Hepatocyte (in vitro differentiated cells): ENCODE measurements around the gene NUAK2. TPM values are rescaled to one million over a fixed set of nuclear protein-coding genes. Genes with fewer than 3 reads are reported as not detected.

ENCODE experiments used
- DNase-seq: peaks from one replicate; pipeline ENCODE4 v3.0.0-alpha.2; 2016; ENCODE audit warnings: low spot score
- H2AFZ ChIP-seq: fragments of 200-600 bp; sonication (generic); 2 replicates; pipeline ENCODE4 v1.6.0; 2016; ENCODE audit warnings: antibody characterized with exemption, mild to moderate bottlenecking
- H3K27ac ChIP-seq: fragments of 200-600 bp; sonication (generic); 2 replicates; pipeline ENCODE4 v1.5.1; 2016; ENCODE audit warnings: mild to moderate bottlenecking
- H3K27me3 ChIP-seq: fragments of 200-600 bp; sonication (generic); 2 replicates; pipeline ENCODE4 v1.6.1; 2016
- H3K36me3 ChIP-seq: fragments of 200-600 bp; sonication (generic); replicated peaks from 2 replicates; pipeline ENCODE4 v1.5.1; 2016; ENCODE audit warnings: low read depth; ENCODE audit not compliant: insufficient read depth
- H3K4me1 ChIP-seq: fragments of 200-600 bp; sonication (generic); 2 replicates; pipeline ENCODE4 v1.5.1; 2016; ENCODE audit warnings: mild to moderate bottlenecking, moderate library complexity; ENCODE audit not compliant: insufficient read depth
- H3K4me2 ChIP-seq: fragments of 200-600 bp; sonication (generic); 2 replicates; pipeline ENCODE4 v1.6.0; 2016
- H3K4me3 ChIP-seq: fragments of 200-600 bp; sonication (generic); 2 replicates; pipeline ENCODE4 v1.5.1; 2016; ENCODE audit warnings: mild to moderate bottlenecking
- H3K79me2 ChIP-seq: fragments of 200-600 bp; sonication (generic); 2 replicates; pipeline ENCODE4 v1.6.0; 2017; ENCODE audit warnings: mild to moderate bottlenecking
- H3K9me2 ChIP-seq: fragments of 200-600 bp; sonication (generic); replicated peaks from 2 replicates; pipeline ENCODE4 v1.6.0; 2017; ENCODE audit warnings: mild to moderate bottlenecking; ENCODE audit not compliant: insufficient read depth
- H3K9me3 ChIP-seq: fragments of 200-600 bp; sonication (generic); 2 replicates; pipeline ENCODE4 v1.5.1; 2016; ENCODE audit warnings: low read depth, mild to moderate bottlenecking
- H4K20me1 ChIP-seq: fragments of 200-600 bp; sonication (generic); 2 replicates; pipeline ENCODE4 v1.6.0; 2016; ENCODE audit warnings: mild to moderate bottlenecking; ENCODE audit not compliant: insufficient read depth, poor library complexity, severe bottlenecking
- CTCF ChIP-seq: fragments of 200-600 bp; sonication (generic); IDR thresholded peaks from 2 replicates; pipeline ENCODE4 v1.5.1; 2016; ENCODE audit warnings: antibody characterized with exemption, mild to moderate bottlenecking; ENCODE audit not compliant: poor library complexity
- EZH2 ChIP-seq: fragments of 200-600 bp; sonication (generic); IDR thresholded peaks from 2 replicates; pipeline ENCODE4 v1.6.1; 2016; ENCODE audit warnings: antibody characterized with exemption, mild to moderate bottlenecking, borderline replicate concordance
- EZH2phosphoT487 ChIP-seq: fragments of 200-600 bp; sonication (generic); IDR thresholded peaks from one replicate; pipeline ENCODE4 v1.6.1; 2018; ENCODE audit warnings: antibody characterized with exemption, mild to moderate bottlenecking, low read depth, moderate library complexity; ENCODE audit not compliant: unreplicated experiment, severe bottlenecking
- WGBS: methylation state at CpG from one replicate; pipeline ENCODE4 v1.1.6; 2016; ENCODE audit warnings: low lambda C conversion rate; ENCODE audit errors: missing lambda C conversion rate; 5-methylcytosine and 5-hydroxymethylcytosine counted together
- polyA plus RNA-seq: library from polyadenylated mRNA; unstranded; fragments of >200 nt; fragmentation: Nextera tagmentation; extraction: Ambion mirVana; gene quantifications from 2 replicates; pipeline ENCODE4 v1.2.1, GENCODE V29; 2016
- total RNA-seq: library from RNA; depleted of rRNA; stranded (reverse); fragments of >200 nt; gene quantifications from 2 replicates; pipeline ENCODE4 v1.2.3, GENCODE V29; 2014

Gene NUAK2
- total and polyA plus RNA-seq, 2 experiments from 2014 or later: 13.4 to 20.7 TPM

- H3K4me1 ChIP-seq: no peaks in the 10 kb centered on the region
- no peak overlapping the region for H2AFZ ChIP-seq
- no peak for DNase-seq
- H3K27me3 ChIP-seq: no peaks in the 10 kb centered on the region
- 57% methylated on average over 6 of the region's 6 CpGs for WGBS
- H3K36me3 ChIP-seq: no peaks in the 10 kb centered on the region
- H3K27ac ChIP-seq: no peak overlapping the region
- H4K20me1 ChIP-seq: no peaks in the 10 kb centered on the region
- no peak overlapping the region for H3K4me3 ChIP-seq
- no peaks in the 10 kb centered on the region for H3K9me3 ChIP-seq
- H3K9me2 ChIP-seq: no peaks in the 10 kb centered on the region
- H3K4me2 ChIP-seq: no peak overlapping the region
- no peaks in the 10 kb centered on the region for H3K79me2 ChIP-seq
- TF ChIP-seq EZH2 (no peak), CTCF (no peak), EZH2phosphoT487 (no peak)
Measured at GRCh38 chr1:205353612-205354011, 32.1 kb upstream of the NUAK2 start.

GRCh38 chr1:205353191-205353590, 31.6 kb upstream of the NUAK2 start:
- 98% methylated on average over 4 of the region's 4 CpGs for WGBS
- Histone ChIP-seq H3K4me1 (no peaks in the 10 kb centered on the region), H2AFZ (no peak overlapping the region), H3K4me2 (no peak overlapping the region), H4K20me1 (no peaks in the 10 kb centered on the region), H3K27ac (no peak overlapping the region), H3K79me2 (no peaks in the 10 kb centered on the region), H3K27me3 (no peaks in the 10 kb centered on the region), H3K4me3 (no peak overlapping the region), H3K36me3 (no peaks in the 10 kb centered on the region), H3K9me3 (no peaks in the 10 kb centered on the region), H3K9me2 (no peaks in the 10 kb centered on the region)
- no peak for TF ChIP-seq EZH2phosphoT487
- no peak for TF ChIP-seq CTCF
- no peak for TF ChIP-seq EZH2
- no peak for DNase-seq

DNA sequence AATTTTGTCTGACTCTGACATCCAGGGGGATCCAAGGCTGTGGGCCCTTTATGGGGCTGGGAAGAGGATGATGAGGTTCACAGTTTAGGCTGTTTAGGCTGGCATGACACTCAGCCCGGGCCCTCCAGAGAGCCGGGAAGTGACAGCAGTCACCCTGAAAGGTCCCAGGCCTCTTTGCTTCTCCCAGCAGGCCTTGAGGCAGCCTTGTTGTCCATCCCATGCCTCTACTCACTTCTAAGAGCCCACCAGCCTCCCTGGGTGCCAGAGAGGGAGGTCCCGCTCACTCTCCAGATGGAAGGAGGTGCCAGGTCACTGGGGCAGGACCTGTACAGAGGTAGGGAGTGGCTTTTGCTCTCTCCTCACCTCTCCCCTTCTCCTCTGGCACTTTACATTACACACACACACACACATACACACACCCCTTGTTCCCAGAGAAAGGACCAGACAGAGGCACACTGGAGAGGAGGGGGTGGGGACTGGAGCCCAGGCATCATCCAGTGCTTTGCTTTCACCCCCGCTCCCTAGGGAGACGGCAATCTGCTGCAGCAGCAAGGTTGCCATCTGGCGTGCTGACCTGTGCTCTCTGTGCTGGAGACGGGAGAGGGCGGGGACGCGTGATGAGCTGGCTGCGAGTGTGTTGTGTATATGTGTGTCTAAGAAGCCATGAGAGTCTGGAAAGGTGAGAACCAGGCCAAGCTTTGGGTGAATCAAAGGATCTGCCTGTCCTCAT, 30.6 kb upstream of the NUAK2 start:
- H4K20me1 ChIP-seq: no peaks in the 10 kb centered on the region
- H3K9me2 ChIP-seq: no peaks in the 10 kb centered on the region
- H2AFZ ChIP-seq: no peak overlapping the region
- no peak overlapping the region for H3K27ac ChIP-seq
- WGBS: 59% methylated on average over 11 of the region's 11 CpGs
- H3K4me2 ChIP-seq: no peak overlapping the region
- peak; percentile 54 for DNase-seq
- H3K9me3 ChIP-seq: no peaks in the 10 kb centered on the region
- peaks cover 2% of the 10 kb centered on the region for H3K27me3 ChIP-seq
- TF ChIP-seq CTCF (no peak), EZH2 (no peak), EZH2phosphoT487 (no peak)
- H3K36me3 ChIP-seq: no peaks in the 10 kb centered on the region
- H3K4me1 ChIP-seq: no peaks in the 10 kb centered on the region
- H3K4me3 ChIP-seq: no peak overlapping the region
- no peaks in the 10 kb centered on the region for H3K79me2 ChIP-seq

DNA sequence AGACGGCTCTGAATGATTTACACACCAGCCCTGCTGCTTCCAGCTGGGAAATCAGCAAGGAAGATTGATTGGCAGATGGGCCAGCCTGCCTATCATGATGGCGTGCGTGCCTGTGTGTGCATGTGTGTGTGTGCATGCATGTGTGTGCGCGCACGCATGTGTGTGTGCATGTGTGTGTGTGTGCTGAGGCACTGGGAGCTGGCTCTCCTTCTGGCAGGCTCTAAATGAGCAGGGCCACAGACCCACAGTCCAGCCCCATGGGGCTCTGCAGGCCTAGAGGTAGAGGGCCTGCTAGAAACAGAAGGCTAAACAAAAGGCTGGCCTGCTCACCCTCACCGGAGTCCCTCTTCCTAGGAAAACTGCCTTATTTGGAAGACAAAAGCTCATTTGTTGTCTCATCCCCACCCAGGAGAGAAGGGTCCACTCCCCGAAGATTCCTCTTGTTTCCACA, 29.2 kb upstream of the NUAK2 start:
- Histone ChIP-seq H3K4me1 (no peaks in the 10 kb centered on the region), H3K79me2 (no peaks in the 10 kb centered on the region), H4K20me1 (no peaks in the 10 kb centered on the region), H3K9me2 (no peaks in the 10 kb centered on the region), H3K27me3 (peaks cover 17% of the 10 kb centered on the region), H3K27ac (no peak overlapping the region), H3K36me3 (no peaks in the 10 kb centered on the region), H3K4me2 (no peak overlapping the region), H3K9me3 (no peaks in the 10 kb centered on the region), H3K4me3 (no peak overlapping the region), H2AFZ (no peak overlapping the region)
- TF ChIP-seq EZH2 (no peak), CTCF (no peak), EZH2phosphoT487 (no peak)
- no peak for DNase-seq
- 77% methylated on average over 8 of the region's 8 CpGs for WGBS
